ENCODE data around the gene ARHGAP15. TPM values are rescaled to one million over a fixed set of nuclear protein-coding genes. Genes with fewer than 3 reads are reported as not detected.

Gene ARHGAP15
- total RNA-seq, 2 donors from 2014 or later, result 0.86 TPM; not detected in 1

- Mint-ChIP-seq H3K27me3 (ENCODE audit: insufficient read depth) (no peaks in the 10 kb centered on the region), H3K4me3 (no peak overlapping the region), H3K27ac (no peak overlapping the region), H3K36me3 (ENCODE audit: low read depth) (no peaks in the 10 kb centered on the region), H3K4me1 (no peaks in the 10 kb centered on the region), H3K9me3 (no peaks in the 10 kb centered on the region)
- 86% methylated on average over 1 of the region's 1 CpG; no CpG with 5 or more reads in 1 of the 2 experiments for WGBS, 2 experiments (ENCODE audit: insufficient coverage in 1 of 2, insufficient read length in 1 of 2)
- Histone ChIP-seq H3K4me1 (ENCODE audit: control insufficient read depth, insufficient read depth, low read length) (no peaks in the 10 kb centered on the region), H3K27me3 (ENCODE audit: control insufficient read depth, insufficient read depth, low read length, poor library complexity, severe bottlenecking) (no peaks in the 10 kb centered on the region), H3K36me3 (ENCODE audit: control insufficient read depth, insufficient read depth, low read length) (no peaks in the 10 kb centered on the region), H3K4me3 (ENCODE audit: low read length) (no peak overlapping the region), H3K9ac (ENCODE audit: extremely low read depth, low read length, poor library complexity, severe bottlenecking) (no peak overlapping the region), H3K27ac (ENCODE audit: low read depth, low read length) (no peak overlapping the region), H3K9me3 (ENCODE audit: control insufficient read depth, low read length) (no peaks in the 10 kb centered on the region)
- TF ChIP-seq, protein P1, sequence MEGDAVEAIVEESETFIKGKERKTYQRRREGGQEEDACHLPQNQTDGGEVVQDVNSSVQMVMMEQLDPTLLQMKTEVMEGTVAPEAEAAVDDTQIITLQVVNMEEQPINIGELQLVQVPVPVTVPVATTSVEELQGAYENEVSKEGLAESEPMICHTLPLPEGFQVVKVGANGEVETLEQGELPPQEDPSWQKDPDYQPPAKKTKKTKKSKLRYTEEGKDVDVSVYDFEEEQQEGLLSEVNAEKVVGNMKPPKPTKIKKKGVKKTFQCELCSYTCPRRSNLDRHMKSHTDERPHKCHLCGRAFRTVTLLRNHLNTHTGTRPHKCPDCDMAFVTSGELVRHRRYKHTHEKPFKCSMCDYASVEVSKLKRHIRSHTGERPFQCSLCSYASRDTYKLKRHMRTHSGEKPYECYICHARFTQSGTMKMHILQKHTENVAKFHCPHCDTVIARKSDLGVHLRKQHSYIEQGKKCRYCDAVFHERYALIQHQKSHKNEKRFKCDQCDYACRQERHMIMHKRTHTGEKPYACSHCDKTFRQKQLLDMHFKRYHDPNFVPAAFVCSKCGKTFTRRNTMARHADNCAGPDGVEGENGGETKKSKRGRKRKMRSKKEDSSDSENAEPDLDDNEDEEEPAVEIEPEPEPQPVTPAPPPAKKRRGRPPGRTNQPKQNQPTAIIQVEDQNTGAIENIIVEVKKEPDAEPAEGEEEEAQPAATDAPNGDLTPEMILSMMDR (conservative IDR thresholded peaks at IDR 0.05), result no peak
- DNase-seq, result no peak
Measured at GRCh38 chr2:143121079-143121478, 8.1 kb upstream of the ARHGAP15 start.

GRCh38 chr2:143121957-143122356 is 7.3 kb upstream of the ARHGAP15 start:
- TF ChIP-seq, protein P1 (conservative IDR thresholded peaks at IDR 0.05), result no peak
- no peak overlapping the region for H3K27ac Mint-ChIP-seq
- no peaks in the 10 kb centered on the region for H3K36me3 Mint-ChIP-seq (ENCODE audit: low read depth)
- no peaks in the 10 kb centered on the region for H3K4me1 Mint-ChIP-seq
- no peak overlapping the region for H3K4me3 Mint-ChIP-seq
- no peak overlapping the region for H3K4me3 ChIP-seq (ENCODE audit: low read length)
- no peaks in the 10 kb centered on the region for H3K27me3 Mint-ChIP-seq (ENCODE audit: insufficient read depth)
- no peak overlapping the region for H3K9ac ChIP-seq (ENCODE audit: extremely low read depth, low read length, poor library complexity, severe bottlenecking)
- H3K36me3 ChIP-seq (ENCODE audit: control insufficient read depth, insufficient read depth, low read length), result no peaks in the 10 kb centered on the region
- no peaks in the 10 kb centered on the region for H3K27me3 ChIP-seq (ENCODE audit: control insufficient read depth, insufficient read depth, low read length, poor library complexity, severe bottlenecking)
- no peaks in the 10 kb centered on the region for H3K9me3 Mint-ChIP-seq
- no peak for DNase-seq
- no peak overlapping the region for H3K27ac ChIP-seq (ENCODE audit: low read depth, low read length)
- H3K9me3 ChIP-seq (ENCODE audit: control insufficient read depth, low read length), result no peaks in the 10 kb centered on the region
- WGBS, 2 experiments (ENCODE audit: insufficient coverage in 1 of 2, insufficient read length in 1 of 2), result 80 to 100% methylated on average over 1 to 2 of the region's 2 CpGs
- no peaks in the 10 kb centered on the region for H3K4me1 ChIP-seq (ENCODE audit: control insufficient read depth, insufficient read depth, low read length)

- TF ChIP-seq, protein P1 (conservative IDR thresholded peaks at IDR 0.05), result no peak
- no peak overlapping the region for H3K27ac ChIP-seq (ENCODE audit: low read depth, low read length)
- H3K9ac ChIP-seq (ENCODE audit: extremely low read depth, low read length, poor library complexity, severe bottlenecking), result no peak overlapping the region
- no peaks in the 10 kb centered on the region for H3K36me3 ChIP-seq (ENCODE audit: control insufficient read depth, insufficient read depth, low read length)
- DNase-seq, result no peak
- H3K4me1 ChIP-seq (ENCODE audit: control insufficient read depth, insufficient read depth, low read length), result no peaks in the 10 kb centered on the region
- H3K27me3 ChIP-seq (ENCODE audit: control insufficient read depth, insufficient read depth, low read length, poor library complexity, severe bottlenecking), result no peaks in the 10 kb centered on the region
- Mint-ChIP-seq H3K27ac (no peak overlapping the region), H3K9me3 (no peaks in the 10 kb centered on the region), H3K36me3 (ENCODE audit: low read depth) (no peaks in the 10 kb centered on the region), H3K27me3 (ENCODE audit: insufficient read depth) (no peaks in the 10 kb centered on the region), H3K4me1 (no peaks in the 10 kb centered on the region), H3K4me3 (no peak overlapping the region)
- WGBS, 2 experiments (ENCODE audit: insufficient coverage in 1 of 2, insufficient read length in 1 of 2), result 77 to 81% methylated on average over 4 of the region's 4 CpGs
- H3K4me3 ChIP-seq (ENCODE audit: low read length), result no peak overlapping the region
- H3K9me3 ChIP-seq (ENCODE audit: control insufficient read depth, low read length), result no peaks in the 10 kb centered on the region
Measured at GRCh38 chr2:143123911-143124310, 5.3 kb upstream of the ARHGAP15 start.
